ENCODE measurements around the gene MARCHF10.

The MARCHF10 gene

DNA sequence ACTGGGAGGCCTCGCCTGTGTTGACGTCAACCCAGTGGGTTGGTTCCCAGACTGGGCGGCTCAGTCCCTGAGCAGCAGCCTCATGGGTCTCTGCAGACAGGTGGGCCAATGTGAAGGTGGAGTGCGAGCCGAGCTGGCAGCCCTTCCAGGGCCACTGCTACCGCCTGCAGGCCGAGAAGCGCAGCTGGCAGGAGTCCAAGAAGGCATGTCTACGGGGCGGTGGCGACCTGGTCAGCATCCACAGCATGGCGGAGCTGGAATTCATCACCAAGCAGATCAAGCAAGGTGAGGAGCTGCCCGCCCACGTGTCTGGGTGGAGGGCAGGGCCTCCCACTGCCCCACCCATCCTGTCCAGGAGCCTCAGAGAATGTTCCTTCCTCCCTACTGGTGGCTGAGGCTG, 136.6 kb downstream of the MARCHF10 start:
- H3K27me3 ChIP-seq (ENCODE audit: low read depth, low read length), result no peaks in the 10 kb centered on the region
- no peak for TF ChIP-seq CTCF (IDR thresholded peaks at IDR 0.05; ENCODE audit: low read depth, low read length)
- no peak for TF ChIP-seq EZH2phosphoT487 (IDR thresholded peaks at IDR 0.05; ENCODE audit: low read depth)
- H3K4me1 ChIP-seq (ENCODE audit: low read length), result peaks cover 4% of the 10 kb centered on the region
- H3K4me2 ChIP-seq (ENCODE audit: low read length), result no peak overlapping the region
- H3K36me3 ChIP-seq (replicated peaks; ENCODE audit: low read depth, low read length), result no peaks in the 10 kb centered on the region
- H3K27ac ChIP-seq (ENCODE audit: low read length), result no peak overlapping the region
- H2AFZ ChIP-seq (ENCODE audit: low read depth, low read length), result no peak overlapping the region
- no peaks in the 10 kb centered on the region for H3K79me2 ChIP-seq (ENCODE audit: low read length)
- no peak overlapping the region for H3K4me3 ChIP-seq (ENCODE audit: low read length)
- no peaks in the 10 kb centered on the region for H4K20me1 ChIP-seq (ENCODE audit: insufficient read depth, low read length)
- no peaks in the 10 kb centered on the region for H3K9me3 ChIP-seq (ENCODE audit: insufficient read depth, low read length)
- H3K9ac ChIP-seq (ENCODE audit: low read length), result no peak overlapping the region

DNA sequence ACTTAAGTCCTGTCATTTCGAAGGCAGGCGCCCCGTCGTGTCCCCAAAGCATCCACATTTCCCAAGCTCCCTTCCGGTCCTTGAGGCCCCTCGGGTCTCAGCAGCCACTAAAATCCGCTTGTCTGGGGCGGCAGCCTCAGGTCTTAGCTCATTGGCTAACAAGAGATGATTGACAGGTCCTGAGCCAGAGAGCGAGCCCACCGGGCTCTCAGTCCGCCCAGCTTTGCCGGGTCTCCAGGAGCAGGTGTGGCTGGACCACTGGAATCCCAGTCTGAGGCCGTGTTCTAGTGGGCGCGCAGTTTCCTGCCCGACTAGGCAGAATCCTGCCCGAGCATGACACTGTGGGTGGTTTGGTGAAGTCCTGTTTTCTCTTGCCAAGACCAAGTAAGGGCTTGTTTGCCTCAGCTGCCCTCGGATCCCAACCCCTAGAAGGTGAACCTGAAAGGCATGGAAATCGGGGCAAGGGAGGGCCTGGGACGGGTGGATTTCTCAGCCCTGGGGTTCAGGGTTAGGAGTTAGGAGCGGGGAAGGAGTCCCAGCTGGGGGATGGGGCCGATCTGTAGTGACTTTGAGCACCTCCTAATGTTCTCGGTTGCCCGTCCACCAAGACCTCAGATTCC, 137.8 kb downstream of the MARCHF10 start:
- Histone ChIP-seq H3K4me3 (ENCODE audit: low read length) (no peak overlapping the region), H3K4me2 (ENCODE audit: low read length) (no peak overlapping the region), H3K36me3 (replicated peaks; ENCODE audit: low read depth, low read length) (no peaks in the 10 kb centered on the region), H4K20me1 (ENCODE audit: insufficient read depth, low read length) (no peaks in the 10 kb centered on the region), H3K9me3 (ENCODE audit: insufficient read depth, low read length) (no peaks in the 10 kb centered on the region), H3K4me1 (ENCODE audit: low read length) (peaks cover 4% of the 10 kb centered on the region), H3K79me2 (ENCODE audit: low read length) (no peaks in the 10 kb centered on the region), H3K27me3 (ENCODE audit: low read depth, low read length) (no peaks in the 10 kb centered on the region), H3K27ac (ENCODE audit: low read length) (no peak overlapping the region), H2AFZ (ENCODE audit: low read depth, low read length) (no peak overlapping the region), H3K9ac (ENCODE audit: low read length) (no peak overlapping the region)
- no peak for TF ChIP-seq CTCF (IDR thresholded peaks at IDR 0.05; ENCODE audit: low read depth, low read length)
- TF ChIP-seq EZH2phosphoT487 (IDR thresholded peaks at IDR 0.05; ENCODE audit: low read depth), result no peak

DNA sequence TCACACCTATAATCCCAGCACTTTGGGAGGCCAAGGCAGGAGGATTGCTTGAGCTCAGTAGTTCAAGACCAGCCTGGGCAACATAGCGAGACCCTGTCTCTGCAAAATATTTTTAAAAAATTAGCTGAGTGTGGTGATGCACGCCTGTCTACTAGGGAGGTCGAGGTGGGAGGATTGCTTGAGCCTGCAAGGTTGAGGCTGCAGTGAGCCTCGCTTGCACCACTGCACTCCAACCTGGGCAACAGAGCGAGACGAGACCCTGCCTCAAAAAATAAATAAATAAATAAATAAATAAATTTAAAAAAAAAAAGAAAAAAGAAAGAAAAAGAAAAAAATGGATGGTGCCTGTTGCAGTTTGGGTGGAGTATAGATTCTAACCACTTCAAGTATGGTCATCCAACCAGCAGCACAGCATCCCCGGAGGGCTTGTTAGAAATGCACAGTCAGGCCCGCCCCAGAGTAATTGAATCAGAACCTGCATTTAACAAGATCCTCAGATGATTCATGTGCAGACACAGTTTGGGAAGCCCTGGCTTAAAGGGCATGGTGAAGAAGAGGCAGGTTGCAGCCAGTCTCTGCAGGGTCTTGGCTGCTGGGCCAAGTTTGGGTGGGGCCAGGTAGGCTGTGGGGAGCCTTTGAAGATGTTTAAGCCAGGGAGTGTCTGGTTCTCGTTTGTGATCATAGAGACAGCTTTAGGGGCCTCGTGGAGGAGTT, 139.9 kb downstream of the MARCHF10 start:
- H4K20me1 ChIP-seq (ENCODE audit: insufficient read depth, low read length), result no peaks in the 10 kb centered on the region
- no peaks in the 10 kb centered on the region for H3K79me2 ChIP-seq (ENCODE audit: low read length)
- no peaks in the 10 kb centered on the region for H3K36me3 ChIP-seq (replicated peaks; ENCODE audit: low read depth, low read length)
- H3K9ac ChIP-seq (ENCODE audit: low read length), result no peak overlapping the region
- peaks cover 4% of the 10 kb centered on the region for H3K4me1 ChIP-seq (ENCODE audit: low read length)
- no peaks in the 10 kb centered on the region for H3K9me3 ChIP-seq (ENCODE audit: insufficient read depth, low read length)
- no peak overlapping the region for H2AFZ ChIP-seq (ENCODE audit: low read depth, low read length)
- H3K4me2 ChIP-seq (ENCODE audit: low read length), result no peak overlapping the region
- no peak overlapping the region for H3K27ac ChIP-seq (ENCODE audit: low read length)
- no peak for TF ChIP-seq EZH2phosphoT487 (IDR thresholded peaks at IDR 0.05; ENCODE audit: low read depth)
- TF ChIP-seq CTCF (IDR thresholded peaks at IDR 0.05; ENCODE audit: low read depth, low read length), result no peak
- H3K4me3 ChIP-seq (ENCODE audit: low read length), result no peak overlapping the region
- H3K27me3 ChIP-seq (ENCODE audit: low read depth, low read length), result no peaks in the 10 kb centered on the region

- no peaks in the 10 kb centered on the region for H3K27me3 ChIP-seq (ENCODE audit: low read depth, low read length)
- peaks cover 1% of the 10 kb centered on the region; the same call in 1 of the 2 replicates for H3K4me1 ChIP-seq (ENCODE audit: low read length)
- no peaks in the 10 kb centered on the region for H3K9me3 ChIP-seq (ENCODE audit: insufficient read depth, low read length)
- no peak overlapping the region for H3K27ac ChIP-seq (ENCODE audit: low read length)
- no peak overlapping the region for H3K4me2 ChIP-seq (ENCODE audit: low read length)
- H3K79me2 ChIP-seq (ENCODE audit: low read length), result no peaks in the 10 kb centered on the region
- no peak overlapping the region for H3K9ac ChIP-seq (ENCODE audit: low read length)
- TF ChIP-seq EZH2phosphoT487 (IDR thresholded peaks at IDR 0.05; ENCODE audit: low read depth), result no peak
- TF ChIP-seq CTCF (IDR thresholded peaks at IDR 0.05; ENCODE audit: low read depth, low read length), result no peak
- H3K36me3 ChIP-seq (replicated peaks; ENCODE audit: low read depth, low read length), result no peaks in the 10 kb centered on the region
- H2AFZ ChIP-seq (ENCODE audit: low read depth, low read length), result no peak overlapping the region
- H3K4me3 ChIP-seq (ENCODE audit: low read length), result no peak overlapping the region
- no peaks in the 10 kb centered on the region for H4K20me1 ChIP-seq (ENCODE audit: insufficient read depth, low read length)
Measured at GRCh38 chr17:62666801-62667591, 141.1 kb downstream of the MARCHF10 start.

Measured in OCI-LY3 (cell line).